ENCODE measurements around the gene PHOSPHO1.

The PHOSPHO1 gene

GRCh38 chr17:49183801-49184200 lies 46.8 kb downstream of the PHOSPHO1 start:
- TF ChIP-seq CTCF (IDR thresholded peaks at IDR 0.05; ENCODE audit: insufficient read depth, low read length, poor library complexity, severe bottlenecking) (no peak), EZH2phosphoT487 (conservative IDR thresholded peaks at IDR 0.05; ENCODE audit: low read length) (no peak)
- H3K9me3 ChIP-seq (ENCODE audit: insufficient read depth, low read length): peaks cover 13% of the 10 kb centered on the region; the same call in 1 of the 2 replicates
- H2AFZ ChIP-seq (ENCODE audit: low read depth, low read length, severe bottlenecking): no peak overlapping the region
- H3K27ac ChIP-seq (ENCODE audit: low read depth, low read length): no peak overlapping the region
- H3K4me2 ChIP-seq (ENCODE audit: low read depth, low read length, poor library complexity, severe bottlenecking): no peak overlapping the region
- no peaks in the 10 kb centered on the region for H3F3A ChIP-seq (ENCODE audit: insufficient read depth)
- no peaks in the 10 kb centered on the region for H3K79me2 ChIP-seq (ENCODE audit: insufficient read depth, low read length)
- H3K9me2 ChIP-seq (replicated peaks; ENCODE audit: insufficient read depth, low read length): no peaks in the 10 kb centered on the region
- no peak overlapping the region for H3K4me3 ChIP-seq (ENCODE audit: insufficient read depth, low read length, poor library complexity, severe bottlenecking)
- H3K27me3 ChIP-seq (ENCODE audit: low read length): no peaks in the 10 kb centered on the region
- no peaks in the 10 kb centered on the region for H4K20me1 ChIP-seq (ENCODE audit: low read depth, low read length)
- no peaks in the 10 kb centered on the region for H3K36me3 ChIP-seq (ENCODE audit: low read length)
- no peak overlapping the region for H3K9ac ChIP-seq (ENCODE audit: low read length)

GRCh38 chr17:49183341-49183740 lies 47.2 kb downstream of the PHOSPHO1 start:
- H3F3A ChIP-seq (ENCODE audit: insufficient read depth): no peaks in the 10 kb centered on the region
- no peaks in the 10 kb centered on the region for H3K36me3 ChIP-seq (ENCODE audit: low read length)
- no peak overlapping the region for H3K9ac ChIP-seq (ENCODE audit: low read length)
- no peaks in the 10 kb centered on the region for H3K27me3 ChIP-seq (ENCODE audit: low read length)
- H3K4me2 ChIP-seq (ENCODE audit: low read depth, low read length, poor library complexity, severe bottlenecking): no peak overlapping the region
- H4K20me1 ChIP-seq (ENCODE audit: low read depth, low read length): no peaks in the 10 kb centered on the region
- no peak overlapping the region for H2AFZ ChIP-seq (ENCODE audit: low read depth, low read length, severe bottlenecking)
- no peak overlapping the region for H3K4me3 ChIP-seq (ENCODE audit: insufficient read depth, low read length, poor library complexity, severe bottlenecking)
- H3K79me2 ChIP-seq (ENCODE audit: insufficient read depth, low read length): no peaks in the 10 kb centered on the region
- H3K27ac ChIP-seq (ENCODE audit: low read depth, low read length): no peak overlapping the region
- TF ChIP-seq CTCF (IDR thresholded peaks at IDR 0.05; ENCODE audit: insufficient read depth, low read length, poor library complexity, severe bottlenecking) (no peak), EZH2phosphoT487 (conservative IDR thresholded peaks at IDR 0.05; ENCODE audit: low read length) (no peak)
- H3K9me3 ChIP-seq (ENCODE audit: insufficient read depth, low read length): peaks cover 13% of the 10 kb centered on the region; the same call in 1 of the 2 replicates
- H3K9me2 ChIP-seq (replicated peaks; ENCODE audit: insufficient read depth, low read length): no peaks in the 10 kb centered on the region

- Histone ChIP-seq H3F3A (ENCODE audit: insufficient read depth) (no peaks in the 10 kb centered on the region), H3K4me3 (ENCODE audit: insufficient read depth, low read length, poor library complexity, severe bottlenecking) (no peak overlapping the region), H3K79me2 (ENCODE audit: insufficient read depth, low read length) (no peaks in the 10 kb centered on the region), H3K9ac (ENCODE audit: low read length) (no peak overlapping the region), H3K9me3 (ENCODE audit: insufficient read depth, low read length) (peaks cover 13% of the 10 kb centered on the region; the same call in 1 of the 2 replicates), H3K4me2 (ENCODE audit: low read depth, low read length, poor library complexity, severe bottlenecking) (no peak overlapping the region), H4K20me1 (ENCODE audit: low read depth, low read length) (no peaks in the 10 kb centered on the region), H3K27me3 (ENCODE audit: low read length) (no peaks in the 10 kb centered on the region), H3K27ac (ENCODE audit: low read depth, low read length) (no peak overlapping the region), H3K9me2 (replicated peaks; ENCODE audit: insufficient read depth, low read length) (no peaks in the 10 kb centered on the region), H2AFZ (ENCODE audit: low read depth, low read length, severe bottlenecking) (no peak overlapping the region), H3K36me3 (ENCODE audit: low read length) (no peaks in the 10 kb centered on the region)
- TF ChIP-seq EZH2phosphoT487 (conservative IDR thresholded peaks at IDR 0.05; ENCODE audit: low read length) (no peak), CTCF (IDR thresholded peaks at IDR 0.05; ENCODE audit: insufficient read depth, low read length, poor library complexity, severe bottlenecking) (no peak)
Measured at GRCh38 chr17:49180998-49181635, 49.5 kb downstream of the PHOSPHO1 start.

Data from SU-DHL-6 (cell line).